ENCODE data around the gene ARHGAP21.
A peak's percentile ranks its signal among the peaks of the same experiment; 100 is the strongest.

DNA sequence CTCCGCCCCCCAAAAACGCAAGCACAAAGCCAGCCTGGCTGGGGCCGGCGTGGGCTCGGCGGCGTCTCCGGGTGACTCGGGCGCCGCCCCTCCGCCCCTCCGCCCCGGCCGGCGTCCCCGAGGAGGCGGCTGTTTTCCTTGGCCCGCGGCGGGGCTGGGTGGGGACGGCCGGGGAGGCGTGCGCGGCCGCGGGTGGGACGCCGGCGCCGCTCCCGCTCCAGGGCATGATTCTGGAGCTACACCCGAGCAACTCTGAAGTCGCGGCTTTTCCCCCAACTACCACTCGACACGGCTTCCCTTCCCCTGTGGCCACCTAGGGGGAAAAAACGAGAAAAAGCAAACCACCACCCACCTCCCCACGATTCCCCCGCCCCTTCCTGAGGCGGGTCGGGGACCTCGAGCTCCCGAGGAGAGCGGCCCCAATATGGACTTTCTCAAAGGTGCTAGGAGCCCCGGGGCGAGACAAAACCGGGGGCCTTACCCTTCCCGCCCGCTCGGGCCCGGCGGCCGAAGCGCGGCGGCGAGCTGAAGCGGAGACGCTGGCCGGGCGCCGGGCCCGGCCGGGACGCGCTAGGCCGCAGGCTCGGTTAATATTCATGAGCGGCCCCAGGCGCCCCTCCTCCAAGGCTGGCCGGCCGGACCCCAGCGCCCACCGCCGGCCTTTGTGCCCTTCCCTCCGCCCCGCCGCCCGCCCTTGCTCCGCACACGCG lies 856 bp downstream of the ARHGAP21 start:
- peak in 2 of 4 donors; percentile 30 to 47 for TF ChIP-seq POLR2A (IDR thresholded peaks at IDR 0.05)
- TF ChIP-seq, protein P1, sequence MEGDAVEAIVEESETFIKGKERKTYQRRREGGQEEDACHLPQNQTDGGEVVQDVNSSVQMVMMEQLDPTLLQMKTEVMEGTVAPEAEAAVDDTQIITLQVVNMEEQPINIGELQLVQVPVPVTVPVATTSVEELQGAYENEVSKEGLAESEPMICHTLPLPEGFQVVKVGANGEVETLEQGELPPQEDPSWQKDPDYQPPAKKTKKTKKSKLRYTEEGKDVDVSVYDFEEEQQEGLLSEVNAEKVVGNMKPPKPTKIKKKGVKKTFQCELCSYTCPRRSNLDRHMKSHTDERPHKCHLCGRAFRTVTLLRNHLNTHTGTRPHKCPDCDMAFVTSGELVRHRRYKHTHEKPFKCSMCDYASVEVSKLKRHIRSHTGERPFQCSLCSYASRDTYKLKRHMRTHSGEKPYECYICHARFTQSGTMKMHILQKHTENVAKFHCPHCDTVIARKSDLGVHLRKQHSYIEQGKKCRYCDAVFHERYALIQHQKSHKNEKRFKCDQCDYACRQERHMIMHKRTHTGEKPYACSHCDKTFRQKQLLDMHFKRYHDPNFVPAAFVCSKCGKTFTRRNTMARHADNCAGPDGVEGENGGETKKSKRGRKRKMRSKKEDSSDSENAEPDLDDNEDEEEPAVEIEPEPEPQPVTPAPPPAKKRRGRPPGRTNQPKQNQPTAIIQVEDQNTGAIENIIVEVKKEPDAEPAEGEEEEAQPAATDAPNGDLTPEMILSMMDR (IDR thresholded peaks at IDR 0.05): no peak

Measured in esophagus squamous epithelium (tissue), 4 donors.